Loucy (cell line): Measurements from ENCODE around the gene TPRX2.

ENCODE experiments used
- EZH2phosphoT487 ChIP-seq: fragments of 200-600 bp; IDR thresholded peaks from 2 replicates; pipeline ENCODE4 v1.6.1; 2018; ENCODE audit warnings: antibody characterized with exemption, mild to moderate bottlenecking, moderate library complexity, borderline replicate concordance
- TF ChIP-seq, protein P1 (sequence below): fragments of 200-600 bp; sonication (generic); conservative IDR thresholded peaks from 2 replicates; pipeline ENCODE4 v1.5.1; 2014; ENCODE audit warnings: mild to moderate bottlenecking, antibody characterized with exemption, low read length

DNA sequence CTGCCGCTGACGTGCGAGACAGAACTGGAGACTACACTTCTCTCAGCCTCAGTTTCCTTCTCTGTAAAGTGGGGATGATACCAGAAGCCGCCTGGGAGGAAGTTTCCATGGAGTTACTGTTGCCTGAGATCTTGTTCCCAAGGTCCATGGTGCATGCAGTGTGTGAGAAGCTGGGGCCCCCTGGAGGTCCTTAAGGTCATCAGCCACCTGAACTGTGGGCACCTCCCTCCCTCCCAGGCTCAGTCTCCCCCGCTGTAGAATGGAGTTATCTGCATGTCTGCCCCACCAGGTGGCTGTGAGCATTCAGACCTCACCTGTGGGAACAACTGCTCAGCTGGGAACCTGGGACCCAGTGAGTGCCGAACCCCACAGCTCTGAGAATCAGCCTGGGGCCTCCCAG, 34.6 kb upstream of the TPRX2 start:
- TF ChIP-seq, protein P1, sequence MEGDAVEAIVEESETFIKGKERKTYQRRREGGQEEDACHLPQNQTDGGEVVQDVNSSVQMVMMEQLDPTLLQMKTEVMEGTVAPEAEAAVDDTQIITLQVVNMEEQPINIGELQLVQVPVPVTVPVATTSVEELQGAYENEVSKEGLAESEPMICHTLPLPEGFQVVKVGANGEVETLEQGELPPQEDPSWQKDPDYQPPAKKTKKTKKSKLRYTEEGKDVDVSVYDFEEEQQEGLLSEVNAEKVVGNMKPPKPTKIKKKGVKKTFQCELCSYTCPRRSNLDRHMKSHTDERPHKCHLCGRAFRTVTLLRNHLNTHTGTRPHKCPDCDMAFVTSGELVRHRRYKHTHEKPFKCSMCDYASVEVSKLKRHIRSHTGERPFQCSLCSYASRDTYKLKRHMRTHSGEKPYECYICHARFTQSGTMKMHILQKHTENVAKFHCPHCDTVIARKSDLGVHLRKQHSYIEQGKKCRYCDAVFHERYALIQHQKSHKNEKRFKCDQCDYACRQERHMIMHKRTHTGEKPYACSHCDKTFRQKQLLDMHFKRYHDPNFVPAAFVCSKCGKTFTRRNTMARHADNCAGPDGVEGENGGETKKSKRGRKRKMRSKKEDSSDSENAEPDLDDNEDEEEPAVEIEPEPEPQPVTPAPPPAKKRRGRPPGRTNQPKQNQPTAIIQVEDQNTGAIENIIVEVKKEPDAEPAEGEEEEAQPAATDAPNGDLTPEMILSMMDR = 0 out of 2 replicates have a peak, but pooled peaks have one; percentile 12
- no peak for TF ChIP-seq EZH2phosphoT487
